ENCODE measurements around the gene MINDY4.

Gene MINDY4

DNA sequence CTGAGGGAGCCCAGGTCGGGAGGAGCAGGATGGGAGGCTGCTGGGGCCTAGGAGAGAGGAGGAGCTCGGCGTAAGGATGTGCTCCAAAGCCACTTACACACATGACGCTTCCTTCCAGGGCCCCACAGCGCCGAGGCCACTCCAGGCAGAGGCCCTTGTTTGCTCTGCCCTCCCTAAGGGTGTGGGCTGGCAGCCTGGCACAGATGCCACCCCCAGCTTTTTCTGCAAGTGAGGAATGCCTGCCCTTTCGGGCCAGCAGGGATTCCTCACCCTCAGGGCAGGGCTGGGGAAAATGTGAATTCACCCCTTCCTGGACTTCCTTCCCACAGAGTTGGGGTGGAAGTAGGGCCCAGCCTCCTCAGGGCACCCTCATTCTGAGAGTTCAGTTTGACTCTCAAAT, 134.8 kb downstream of the MINDY4 start:
- TF ChIP-seq CTCF (IDR thresholded peaks at IDR 0.05; ENCODE audit: control insufficient read depth, extremely low read depth, insufficient read depth) = no peak
- H3K4me3 ChIP-seq (ENCODE audit: low read depth, low read length) = no peak overlapping the region
- DNase-seq (ENCODE audit: low read depth) = no peak

DNA sequence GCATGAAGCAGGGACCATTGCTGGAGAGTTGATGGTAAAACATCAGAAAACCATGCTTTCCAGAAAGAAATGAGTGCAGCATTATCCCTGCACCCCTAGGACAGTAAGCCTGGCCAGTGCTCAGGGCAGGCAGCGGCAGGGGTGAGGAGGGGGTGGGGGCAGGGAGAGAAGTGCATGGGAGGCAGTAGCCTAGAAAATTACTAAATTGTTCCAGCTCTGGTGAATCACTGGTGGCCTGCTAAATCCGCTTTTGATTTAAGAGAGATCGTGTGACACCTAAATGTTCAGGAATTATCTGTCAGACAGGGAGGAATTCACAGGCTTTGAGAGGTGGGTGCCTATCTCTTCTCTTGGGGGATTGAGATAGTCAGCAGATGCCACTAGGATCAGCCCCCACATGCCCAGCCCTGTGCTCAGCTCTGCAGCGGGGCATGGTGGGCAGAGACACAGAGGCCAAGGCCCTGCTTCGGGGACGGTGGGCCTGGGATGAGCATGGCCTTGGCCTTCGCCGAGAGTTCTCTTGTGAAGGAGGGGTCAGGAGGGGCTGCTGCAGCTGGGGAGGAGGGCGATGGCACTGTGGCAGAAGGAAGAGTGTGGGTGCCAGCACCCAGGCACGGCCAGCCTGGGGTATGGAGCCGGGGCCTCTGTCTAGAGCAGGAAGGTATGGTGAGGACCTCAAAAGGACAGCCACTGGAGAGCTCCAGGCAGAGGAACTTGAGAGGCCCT, 135.5 kb downstream of the MINDY4 start:
- no peak for TF ChIP-seq CTCF (IDR thresholded peaks at IDR 0.05; ENCODE audit: control insufficient read depth, extremely low read depth, insufficient read depth)
- no peak overlapping the region for H3K4me3 ChIP-seq (ENCODE audit: low read depth, low read length)
- DNase-seq (ENCODE audit: low read depth) = no peak

GRCh38 chr7:30907527-30908267, 136.5 kb downstream of the MINDY4 start:
- no peak overlapping the region for H3K4me3 ChIP-seq (ENCODE audit: low read depth, low read length)
- no peak for DNase-seq (ENCODE audit: low read depth)
- TF ChIP-seq CTCF (IDR thresholded peaks at IDR 0.05; ENCODE audit: control insufficient read depth, extremely low read depth, insufficient read depth) = no peak

- DNase-seq (ENCODE audit: low read depth) = no peak
- TF ChIP-seq CTCF (IDR thresholded peaks at IDR 0.05; ENCODE audit: control insufficient read depth, extremely low read depth, insufficient read depth) = peak; percentile 40; the same call in 1 of the 2 replicates
- no peak overlapping the region for H3K4me3 ChIP-seq (ENCODE audit: low read depth, low read length)
Observed at GRCh38 chr7:30908681-30909080, 137.5 kb downstream of the MINDY4 start.

DNA sequence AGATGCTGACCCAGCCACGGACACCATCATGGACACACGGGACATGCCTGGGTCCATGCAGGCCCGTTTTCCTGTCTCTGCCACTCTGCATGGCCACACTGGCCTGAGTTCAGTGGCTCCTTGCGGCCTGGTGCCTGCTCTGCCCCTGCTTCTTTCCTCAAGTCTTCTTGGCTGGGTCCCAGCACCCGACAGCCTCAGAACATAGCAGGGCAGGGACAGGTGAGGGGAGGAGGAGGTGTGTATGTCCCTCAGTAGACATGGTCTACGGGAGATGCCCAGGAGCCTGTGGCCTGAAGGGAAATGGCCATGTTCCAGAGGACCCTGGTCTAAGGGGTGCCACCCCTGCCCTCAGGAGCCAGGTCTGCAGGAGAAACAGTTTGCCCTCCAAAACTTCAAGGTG, 138.2 kb downstream of the MINDY4 start:
- no peak overlapping the region for H3K4me3 ChIP-seq (ENCODE audit: low read depth, low read length)
- no peak for DNase-seq (ENCODE audit: low read depth)
- TF ChIP-seq CTCF (IDR thresholded peaks at IDR 0.05; ENCODE audit: control insufficient read depth, extremely low read depth, insufficient read depth) = no peak

- H3K4me3 ChIP-seq (ENCODE audit: low read depth, low read length) = no peak overlapping the region
- no peak for DNase-seq (ENCODE audit: low read depth)
- TF ChIP-seq CTCF (IDR thresholded peaks at IDR 0.05; ENCODE audit: control insufficient read depth, extremely low read depth, insufficient read depth) = no peak
Observed at GRCh38 chr7:30910411-30911073, 139.3 kb downstream of the MINDY4 start.
